Measurements from ENCODE around the gene ADGRG1.

ADGRG1 gene

DNA sequence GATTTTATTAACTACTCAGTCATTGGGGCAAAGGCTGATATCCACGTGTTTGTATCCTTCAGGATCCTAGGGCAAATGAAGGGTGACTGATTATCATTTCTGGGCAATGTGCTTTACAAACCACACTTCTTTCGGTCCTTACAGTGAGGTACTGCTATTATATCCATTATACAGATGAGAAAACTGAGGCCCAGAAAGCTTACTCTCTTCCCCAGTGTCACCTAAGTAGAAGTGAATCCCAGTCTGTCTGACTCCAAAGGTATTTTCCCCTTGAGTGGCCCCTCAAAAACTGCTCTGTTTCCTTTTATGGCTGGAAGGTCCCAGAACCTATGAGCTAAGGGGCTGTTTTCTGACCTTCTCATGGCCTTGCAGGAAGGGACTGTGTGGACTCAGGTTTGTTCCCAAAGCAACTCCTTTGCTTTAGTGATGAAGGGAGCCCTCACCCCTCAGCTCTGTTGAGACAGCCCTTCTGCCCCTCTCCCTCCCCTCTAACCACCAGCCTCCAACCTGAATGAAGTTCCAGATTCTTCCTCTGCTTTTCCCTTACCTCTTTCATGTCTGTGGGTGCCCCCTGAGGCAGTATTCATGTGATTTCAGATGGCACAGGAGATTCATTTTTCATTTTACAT is 27.4 kb upstream of the ADGRG1 start:
- TF ChIP-seq SIN3A (IDR thresholded peaks at IDR 0.05; ENCODE audit: borderline replicate concordance, insufficient read depth, low read length) (no peak), TAF1 (IDR thresholded peaks at IDR 0.05; ENCODE audit: borderline replicate concordance, insufficient read depth, low read length) (no peak), FOXP2 (optimal IDR thresholded peaks at IDR 0.05; ENCODE audit: borderline replicate concordance, extremely low read depth, extremely low read length, insufficient read depth) (no peak), POLR2AphosphoS5 (IDR thresholded peaks at IDR 0.05; ENCODE audit: low read depth, low read length) (no peak)
- TF ChIP-seq, protein P1, sequence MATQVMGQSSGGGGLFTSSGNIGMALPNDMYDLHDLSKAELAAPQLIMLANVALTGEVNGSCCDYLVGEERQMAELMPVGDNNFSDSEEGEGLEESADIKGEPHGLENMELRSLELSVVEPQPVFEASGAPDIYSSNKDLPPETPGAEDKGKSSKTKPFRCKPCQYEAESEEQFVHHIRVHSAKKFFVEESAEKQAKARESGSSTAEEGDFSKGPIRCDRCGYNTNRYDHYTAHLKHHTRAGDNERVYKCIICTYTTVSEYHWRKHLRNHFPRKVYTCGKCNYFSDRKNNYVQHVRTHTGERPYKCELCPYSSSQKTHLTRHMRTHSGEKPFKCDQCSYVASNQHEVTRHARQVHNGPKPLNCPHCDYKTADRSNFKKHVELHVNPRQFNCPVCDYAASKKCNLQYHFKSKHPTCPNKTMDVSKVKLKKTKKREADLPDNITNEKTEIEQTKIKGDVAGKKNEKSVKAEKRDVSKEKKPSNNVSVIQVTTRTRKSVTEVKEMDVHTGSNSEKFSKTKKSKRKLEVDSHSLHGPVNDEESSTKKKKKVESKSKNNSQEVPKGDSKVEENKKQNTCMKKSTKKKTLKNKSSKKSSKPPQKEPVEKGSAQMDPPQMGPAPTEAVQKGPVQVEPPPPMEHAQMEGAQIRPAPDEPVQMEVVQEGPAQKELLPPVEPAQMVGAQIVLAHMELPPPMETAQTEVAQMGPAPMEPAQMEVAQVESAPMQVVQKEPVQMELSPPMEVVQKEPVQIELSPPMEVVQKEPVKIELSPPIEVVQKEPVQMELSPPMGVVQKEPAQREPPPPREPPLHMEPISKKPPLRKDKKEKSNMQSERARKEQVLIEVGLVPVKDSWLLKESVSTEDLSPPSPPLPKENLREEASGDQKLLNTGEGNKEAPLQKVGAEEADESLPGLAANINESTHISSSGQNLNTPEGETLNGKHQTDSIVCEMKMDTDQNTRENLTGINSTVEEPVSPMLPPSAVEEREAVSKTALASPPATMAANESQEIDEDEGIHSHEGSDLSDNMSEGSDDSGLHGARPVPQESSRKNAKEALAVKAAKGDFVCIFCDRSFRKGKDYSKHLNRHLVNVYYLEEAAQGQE (IDR thresholded peaks at IDR 0.05; ENCODE audit: insufficient read depth in 1 of 2, low read depth in 2 of 2, low read length in 2 of 2), result no peak

DNA sequence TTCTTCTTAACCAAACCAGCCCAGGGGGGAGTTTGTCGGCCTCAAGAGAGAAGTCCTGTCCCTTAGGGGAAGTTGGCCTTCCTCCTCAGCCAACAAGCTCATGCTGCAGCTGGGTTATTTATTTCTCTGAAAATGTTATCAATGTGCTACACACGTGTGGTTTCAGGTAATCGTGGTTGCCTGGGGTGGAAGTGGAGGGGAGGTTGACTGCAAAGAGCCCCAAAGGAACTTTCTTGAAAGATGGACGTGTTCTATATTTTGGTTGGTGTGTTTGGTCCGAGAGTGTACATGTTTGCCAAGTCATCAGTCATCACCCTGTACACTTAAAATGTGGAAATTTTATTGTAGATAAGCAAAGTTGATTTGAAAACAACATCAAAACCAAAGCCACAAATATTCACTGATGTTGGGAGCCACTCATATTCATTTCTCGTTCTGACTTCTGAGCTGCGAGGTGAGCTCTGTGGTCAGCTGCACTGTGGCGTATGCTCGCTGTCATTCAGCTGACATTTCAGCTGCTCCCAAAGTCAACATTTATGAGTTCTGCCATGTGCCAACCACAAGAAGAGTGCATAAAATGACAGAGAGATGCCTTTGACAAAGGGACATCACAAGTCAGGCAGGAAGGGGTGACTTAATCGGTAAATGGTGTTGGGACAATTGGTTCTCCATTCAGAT is 26.5 kb upstream of the ADGRG1 start:
- TF ChIP-seq, protein P1 (IDR thresholded peaks at IDR 0.05; ENCODE audit: insufficient read depth in 1 of 2, low read depth in 2 of 2, low read length in 2 of 2), result no peak
- TF ChIP-seq SIN3A (IDR thresholded peaks at IDR 0.05; ENCODE audit: borderline replicate concordance, insufficient read depth, low read length) (no peak), POLR2AphosphoS5 (IDR thresholded peaks at IDR 0.05; ENCODE audit: low read depth, low read length) (no peak), TAF1 (IDR thresholded peaks at IDR 0.05; ENCODE audit: borderline replicate concordance, insufficient read depth, low read length) (no peak), FOXP2 (optimal IDR thresholded peaks at IDR 0.05; ENCODE audit: borderline replicate concordance, extremely low read depth, extremely low read length, insufficient read depth) (no peak)

DNA sequence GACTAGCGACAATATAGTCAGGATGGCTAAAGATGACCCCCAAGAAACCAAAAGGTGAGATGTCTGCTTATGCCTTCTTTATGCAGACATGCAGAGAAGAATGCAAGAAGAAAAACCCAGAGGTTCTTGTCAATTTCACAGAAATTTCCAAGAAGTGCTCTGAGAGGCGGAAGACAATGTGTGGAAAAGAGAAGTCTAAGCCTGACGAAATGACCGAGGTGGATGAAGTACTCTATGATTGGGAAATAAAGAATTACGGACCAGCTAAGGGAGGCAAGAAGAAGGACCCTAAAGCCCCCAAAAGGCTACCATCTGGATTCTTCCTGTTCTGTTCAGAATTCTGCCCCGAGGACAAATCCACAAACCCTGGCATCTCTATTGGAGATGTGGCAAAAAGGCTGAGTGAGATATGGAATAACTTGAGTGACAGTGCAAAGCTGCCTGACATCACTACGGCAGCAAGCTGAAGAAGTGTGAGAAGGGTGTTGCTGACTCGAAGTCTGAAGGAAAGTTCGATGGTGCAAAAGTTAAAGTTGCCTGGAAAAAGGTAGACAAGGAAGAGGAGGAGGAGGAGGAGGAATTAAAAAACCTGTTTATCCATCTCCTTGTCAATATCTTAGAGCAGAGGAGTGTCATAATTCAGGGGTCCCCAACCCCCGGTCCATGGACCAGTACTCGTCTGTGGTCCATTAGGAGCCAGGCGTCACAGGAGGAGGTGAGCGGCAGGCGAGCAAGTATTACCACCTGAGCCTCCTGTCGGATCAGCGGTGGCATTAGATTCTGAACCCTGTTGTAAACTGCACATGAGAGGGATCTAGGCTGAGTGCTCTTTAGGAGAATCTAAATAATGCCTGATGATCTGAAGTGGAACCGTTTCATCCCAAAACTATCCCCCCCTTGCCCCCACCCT is 25.1 kb upstream of the ADGRG1 start:
- TF ChIP-seq FOXP2 (optimal IDR thresholded peaks at IDR 0.05; ENCODE audit: borderline replicate concordance, extremely low read depth, extremely low read length, insufficient read depth), result no peak
- TF ChIP-seq SIN3A (IDR thresholded peaks at IDR 0.05; ENCODE audit: borderline replicate concordance, insufficient read depth, low read length), result no peak
- TF ChIP-seq TAF1 (IDR thresholded peaks at IDR 0.05; ENCODE audit: borderline replicate concordance, insufficient read depth, low read length), result no peak
- no peak for TF ChIP-seq POLR2AphosphoS5 (IDR thresholded peaks at IDR 0.05; ENCODE audit: low read depth, low read length)
- TF ChIP-seq, protein P1 (IDR thresholded peaks at IDR 0.05; ENCODE audit: insufficient read depth in 1 of 2, low read depth in 2 of 2, low read length in 2 of 2), result no peak

DNA sequence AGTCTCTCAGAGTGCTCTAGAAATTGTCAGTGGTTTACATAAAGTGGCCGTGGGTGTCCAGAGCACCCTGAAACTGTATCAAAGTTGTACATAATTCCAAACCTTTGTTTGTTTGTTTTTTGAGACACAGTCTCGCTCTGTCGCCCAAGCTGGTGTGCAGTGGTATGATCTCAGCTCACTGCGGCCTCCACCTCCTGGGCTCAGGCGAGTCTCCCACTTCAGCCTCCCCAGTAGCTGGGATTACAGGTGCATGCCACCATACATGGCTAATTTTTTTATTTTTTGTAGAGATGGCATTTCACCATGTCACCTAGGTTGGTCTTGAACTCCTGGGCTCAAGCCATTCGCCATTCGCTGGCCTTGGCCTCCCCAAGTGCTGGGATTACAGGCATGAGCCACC is 24.3 kb upstream of the ADGRG1 start:
- TF ChIP-seq FOXP2 (optimal IDR thresholded peaks at IDR 0.05; ENCODE audit: borderline replicate concordance, extremely low read depth, extremely low read length, insufficient read depth) (no peak), SIN3A (IDR thresholded peaks at IDR 0.05; ENCODE audit: borderline replicate concordance, insufficient read depth, low read length) (no peak)

DNA sequence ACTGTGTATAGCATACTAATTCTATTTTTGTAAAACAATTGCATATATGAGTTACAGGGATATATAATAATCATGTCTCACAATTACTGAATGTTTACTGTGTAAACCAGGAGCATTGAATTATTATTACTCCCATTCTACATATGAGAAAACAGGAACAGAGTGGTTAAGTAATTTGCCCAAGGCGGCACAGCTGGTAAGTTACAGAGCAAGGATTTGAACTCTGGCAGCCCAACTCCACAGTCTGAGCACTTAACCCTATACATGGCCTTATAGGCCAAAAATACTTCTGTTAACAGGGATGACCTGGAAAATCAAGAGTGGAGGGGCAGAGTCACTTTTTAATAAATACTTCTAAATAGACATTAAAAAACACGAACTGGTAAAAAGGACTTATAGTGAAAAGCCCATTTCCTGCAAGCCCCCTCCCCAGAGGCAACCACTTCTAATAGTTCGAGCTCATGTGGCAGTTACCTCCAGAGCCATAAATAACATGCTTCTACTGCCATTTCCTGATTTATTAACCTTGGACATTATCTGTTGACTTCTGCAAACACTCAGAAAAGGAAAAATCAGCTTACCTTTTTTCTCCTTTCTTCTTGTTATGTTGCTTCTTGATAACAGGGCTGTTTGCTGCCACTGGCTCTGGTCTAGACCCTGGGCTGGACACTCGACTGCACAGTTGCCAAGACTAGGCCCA is 22.1 kb upstream of the ADGRG1 start:
- TF ChIP-seq SIN3A (IDR thresholded peaks at IDR 0.05; ENCODE audit: borderline replicate concordance, insufficient read depth, low read length), result no peak
- no peak for TF ChIP-seq POLR2AphosphoS5 (IDR thresholded peaks at IDR 0.05; ENCODE audit: low read depth, low read length)
- no peak for TF ChIP-seq FOXP2 (optimal IDR thresholded peaks at IDR 0.05; ENCODE audit: borderline replicate concordance, extremely low read depth, extremely low read length, insufficient read depth)
- no peak for TF ChIP-seq TAF1 (IDR thresholded peaks at IDR 0.05; ENCODE audit: borderline replicate concordance, insufficient read depth, low read length)
- TF ChIP-seq, protein P1 (IDR thresholded peaks at IDR 0.05; ENCODE audit: insufficient read depth in 1 of 2, low read depth in 2 of 2, low read length in 2 of 2), result no peak

Data from PFSK-1 (cell line).